A673 (cell line): ENCODE data around the gene TPPP. TPM values are rescaled to one million over a fixed set of nuclear protein-coding genes. Genes with fewer than 3 reads are reported as not detected.
A peak's percentile ranks its signal among the peaks of the same experiment; 100 is the strongest.

ENCODE experiments used
- BruUV-seq: library from RNA; stranded (reverse); fragments of 400-500 nt; replicated peaks from 2 replicates; lab custom pipeline; 2021; lab: Mats Ljungman, UMichigan
- CTCF ChIA-PET: fragments of 300-600 bp; sonication (Branson Sonifier 250); formaldehyde crosslinking; loops from one replicate; lab custom pipeline; 2022; ENCODE audit warnings: antibody characterized with exemption; lab: Charles Lee
- POLR2A ChIA-PET: fragments of 300-600 bp; sonication (Branson Sonifier 250); formaldehyde crosslinking; loops from one replicate; lab custom pipeline; 2022; ENCODE audit warnings: antibody characterized with exemption; ENCODE audit not compliant: low non-redundant PET; lab: Charles Lee
- DNase-seq: peaks from one replicate; pipeline ENCODE4 v3.0.0-alpha.2; 2015; ENCODE audit warnings: low spot score
- H3K27ac ChIP-seq: fragments of 200-600 bp; sonication (generic); 2 replicates; pipeline ENCODE4 v1.5.1; 2016; ENCODE audit warnings: mixed run types, low read depth, mild to moderate bottlenecking, mixed read lengths, antibody characterized with exemption, low read length; ENCODE audit not compliant: poor library complexity, severe bottlenecking
- H3K27me3 ChIP-seq: fragments of 200-600 bp; sonication (generic); replicated peaks from 2 replicates; pipeline ENCODE4 v1.6.1; 2017; ENCODE audit warnings: mixed run types, low read depth, mild to moderate bottlenecking, mixed read lengths, antibody characterized with exemption, low read length; ENCODE audit not compliant: insufficient read depth, poor library complexity
- H3K36me3 ChIP-seq: fragments of 200-600 bp; sonication (generic); 2 replicates; pipeline ENCODE4 v1.6.1; 2016; ENCODE audit warnings: mixed run types, mild to moderate bottlenecking, mixed read lengths, antibody characterized with exemption, low read length; ENCODE audit not compliant: insufficient read depth, poor library complexity, severe bottlenecking
- H3K4me1 ChIP-seq: fragments of 200-600 bp; sonication (generic); 2 replicates; pipeline ENCODE4 v1.6.1; 2017; ENCODE audit warnings: mixed run types, mild to moderate bottlenecking, mixed read lengths, antibody characterized with exemption, low read length; ENCODE audit not compliant: insufficient read depth, poor library complexity, severe bottlenecking
- H3K4me3 ChIP-seq: fragments of 200-600 bp; sonication (generic); 2 replicates; pipeline ENCODE4 v1.5.1; 2016; ENCODE audit warnings: low read depth, mixed run types, mild to moderate bottlenecking, mixed read lengths, low read length; ENCODE audit not compliant: poor library complexity, severe bottlenecking
- H3K9me3 ChIP-seq: fragments of 200-600 bp; sonication (generic); 2 replicates; pipeline ENCODE4 v1.6.1; 2016; ENCODE audit warnings: mixed run types, low read depth, mild to moderate bottlenecking, mixed read lengths, antibody characterized with exemption, low read length; ENCODE audit not compliant: poor library complexity, severe bottlenecking
- EZH2 ChIP-seq: fragments of 200-600 bp; sonication (generic); IDR thresholded peaks from 2 replicates; pipeline ENCODE4 v1.6.1; 2017; ENCODE audit warnings: borderline replicate concordance, low read depth, mild to moderate bottlenecking, mixed read lengths, antibody characterized with exemption, low read length; ENCODE audit not compliant: poor library complexity, severe bottlenecking
- intact Hi-C: fragments of 100-400 bp; cut with micrococcal nuclease; formaldehyde crosslinking; loops from one replicate; pipeline ENCODE4 v1.10.0; 2022; ENCODE audit not compliant: unreplicated experiment
- total RNA-seq: library from RNA; stranded (reverse); gene quantifications from 2 replicates; pipeline ENCODE4 v1.2.3, GENCODE V29; 2021
- TF ChIP-seq, protein P1 (sequence below): fragments of 300-800, 200-600 bp; sonication (generic); conservative IDR thresholded peaks from 2 replicates; pipeline ENCODE4 v1.5.1; 2017; ENCODE audit warnings: low read depth, mild to moderate bottlenecking, antibody characterized with exemption, low read length, moderate library complexity, mixed read lengths

TPPP gene
- total RNA-seq, 1 experiment from 2014 or later: 0.19 TPM

DNA sequence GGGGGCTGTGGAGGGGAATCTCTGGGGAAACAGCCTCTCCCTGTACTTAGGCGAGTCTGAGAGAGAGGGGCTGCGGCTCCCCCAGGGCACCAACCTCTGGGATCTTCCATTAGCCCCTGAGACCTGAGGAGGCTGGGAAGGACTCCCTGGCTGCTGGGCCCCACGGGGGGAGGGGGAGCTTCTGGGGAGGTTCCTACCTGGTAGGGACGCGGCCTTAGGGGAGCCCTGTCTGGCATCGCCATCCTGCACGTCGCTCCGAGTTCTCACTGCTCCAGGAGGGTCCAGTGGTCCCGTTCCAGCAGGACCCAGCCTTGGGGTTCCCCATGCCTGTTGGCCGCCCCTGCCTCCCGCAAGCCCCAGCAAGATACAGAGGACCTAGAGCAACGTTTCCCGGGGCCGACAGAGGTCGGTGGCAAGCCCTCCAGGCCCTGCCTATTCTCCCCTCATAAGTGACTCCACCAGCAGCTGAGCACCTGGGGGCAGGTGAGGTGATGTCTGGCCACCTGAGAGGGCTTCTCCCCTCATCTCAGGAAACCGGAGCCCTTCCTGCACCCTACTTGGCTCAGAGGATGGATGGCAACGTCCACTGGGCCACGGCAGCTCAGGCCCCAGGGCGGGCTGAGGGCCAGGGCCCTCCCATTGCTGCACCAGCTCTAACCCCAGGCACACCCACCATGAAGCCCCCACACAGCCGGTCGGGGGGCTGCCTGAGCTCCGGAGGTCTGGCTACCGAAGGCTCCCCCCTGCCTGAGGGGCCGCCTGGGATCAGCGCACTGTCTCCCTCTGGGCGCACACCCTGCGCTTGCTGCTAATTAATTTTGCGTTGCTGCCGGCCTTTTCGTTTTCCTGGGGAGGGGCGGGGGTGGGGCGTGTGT, 22.5 kb downstream of the TPPP start:
- intact Hi-C loops: loop anchor here (2.0 kb wide), 1 partner anchor 232 kb away; no protein-coding TSS in a partner anchor
- peaks cover 19% of the 10 kb centered on the region for H3K4me1 ChIP-seq
- BruUV-seq: no TSS peak
- H3K36me3 ChIP-seq: peaks cover 11% of the 10 kb centered on the region
- ChIA-PET POLR2A (no interaction called here), CTCF (interaction anchor here (0.6 kb wide), 1 partner anchor 195 kb away, joined by 8 read pairs; no protein-coding TSS in a partner anchor)
- no peak for DNase-seq
- peaks cover 6% of the 10 kb centered on the region for H3K27me3 ChIP-seq
- no peak for TF ChIP-seq EZH2
- TF ChIP-seq, protein P1, sequence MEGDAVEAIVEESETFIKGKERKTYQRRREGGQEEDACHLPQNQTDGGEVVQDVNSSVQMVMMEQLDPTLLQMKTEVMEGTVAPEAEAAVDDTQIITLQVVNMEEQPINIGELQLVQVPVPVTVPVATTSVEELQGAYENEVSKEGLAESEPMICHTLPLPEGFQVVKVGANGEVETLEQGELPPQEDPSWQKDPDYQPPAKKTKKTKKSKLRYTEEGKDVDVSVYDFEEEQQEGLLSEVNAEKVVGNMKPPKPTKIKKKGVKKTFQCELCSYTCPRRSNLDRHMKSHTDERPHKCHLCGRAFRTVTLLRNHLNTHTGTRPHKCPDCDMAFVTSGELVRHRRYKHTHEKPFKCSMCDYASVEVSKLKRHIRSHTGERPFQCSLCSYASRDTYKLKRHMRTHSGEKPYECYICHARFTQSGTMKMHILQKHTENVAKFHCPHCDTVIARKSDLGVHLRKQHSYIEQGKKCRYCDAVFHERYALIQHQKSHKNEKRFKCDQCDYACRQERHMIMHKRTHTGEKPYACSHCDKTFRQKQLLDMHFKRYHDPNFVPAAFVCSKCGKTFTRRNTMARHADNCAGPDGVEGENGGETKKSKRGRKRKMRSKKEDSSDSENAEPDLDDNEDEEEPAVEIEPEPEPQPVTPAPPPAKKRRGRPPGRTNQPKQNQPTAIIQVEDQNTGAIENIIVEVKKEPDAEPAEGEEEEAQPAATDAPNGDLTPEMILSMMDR: no peak
- H3K27ac ChIP-seq: no peak overlapping the region
- H3K9me3 ChIP-seq: no peaks in the 10 kb centered on the region
- H3K4me3 ChIP-seq: no peak overlapping the region

DNA sequence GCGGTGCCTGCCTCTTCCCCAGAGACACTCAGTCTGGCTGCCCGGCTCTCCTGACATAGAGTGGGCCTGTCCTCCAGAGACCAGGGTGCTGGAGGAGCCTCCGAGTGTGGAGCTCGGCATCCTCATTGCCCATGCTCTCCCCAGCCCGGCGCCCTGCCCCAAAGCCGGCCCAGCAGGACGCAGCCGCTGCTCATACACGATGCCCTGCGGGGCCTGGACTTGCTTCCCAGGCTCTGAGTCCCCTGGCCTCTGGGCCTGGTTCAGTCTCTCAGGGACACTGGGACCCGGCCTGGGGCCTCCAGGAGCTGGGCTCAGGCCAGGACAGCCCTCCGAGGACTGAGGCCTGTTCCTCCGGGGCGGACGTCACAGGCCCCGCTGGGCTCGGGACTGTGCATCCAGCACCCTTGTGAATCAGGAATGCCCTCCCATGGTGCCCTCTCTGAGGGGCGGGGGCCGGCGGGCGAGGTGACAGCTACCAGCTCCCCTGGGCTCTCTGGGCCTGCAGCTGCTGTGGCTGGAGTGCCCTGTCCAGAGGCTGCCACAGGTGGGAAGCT, 23.2 kb downstream of the TPPP start:
- peaks cover 11% of the 10 kb centered on the region for H3K36me3 ChIP-seq
- POLR2A ChIA-PET: interaction anchor here (0.6 kb wide), 1 partner anchor 265 kb away, joined by 4 read pairs; no protein-coding TSS in a partner anchor
- no peaks in the 10 kb centered on the region for H3K9me3 ChIP-seq
- intact Hi-C loops: loop anchor here (2.0 kb wide), 1 partner anchor 233 kb away; no protein-coding TSS in a partner anchor
- peaks cover 6% of the 10 kb centered on the region for H3K27me3 ChIP-seq
- H3K4me3 ChIP-seq: no peak overlapping the region
- DNase-seq: no peak
- H3K4me1 ChIP-seq: peaks cover 19% of the 10 kb centered on the region
- BruUV-seq: no TSS peak
- H3K27ac ChIP-seq: no peak overlapping the region
- no peak for TF ChIP-seq EZH2
- TF ChIP-seq, protein P1: no peak
- CTCF ChIA-PET: no interaction called here

DNA sequence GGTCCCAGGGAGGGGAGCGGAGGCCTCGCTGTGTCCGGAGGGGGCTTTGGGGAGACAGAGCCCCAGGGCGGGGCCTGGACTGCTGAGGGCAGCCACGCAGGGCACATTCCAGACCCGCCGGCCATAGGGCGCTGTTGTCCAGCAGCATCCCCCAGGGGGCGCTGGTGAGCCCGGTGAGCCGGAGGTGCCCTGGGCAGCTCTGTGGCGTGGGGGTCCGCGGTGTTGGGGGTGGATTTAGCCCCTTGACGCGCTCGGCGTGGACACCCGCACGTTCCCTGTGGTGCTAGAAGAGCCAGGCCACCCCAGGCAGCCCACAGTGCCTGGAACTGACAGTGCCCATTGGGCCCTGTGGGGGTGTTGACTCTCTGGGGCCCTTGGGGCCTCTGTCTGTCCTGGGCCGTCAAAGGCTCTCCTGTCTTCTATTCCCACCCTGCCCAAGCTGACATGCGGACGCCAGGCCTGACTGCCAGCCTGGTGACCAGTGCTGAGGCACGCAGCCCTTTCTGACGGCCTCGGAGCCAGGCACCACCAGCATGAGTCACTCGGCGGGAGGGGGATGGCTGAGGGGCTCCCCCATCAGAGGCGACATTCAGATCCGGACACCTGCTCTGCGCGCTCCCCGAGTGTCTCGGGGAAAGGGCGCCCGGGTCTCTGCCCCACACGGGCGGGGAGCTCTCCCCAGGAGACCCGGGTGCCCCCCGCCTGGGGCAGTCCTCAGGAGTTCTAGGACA, 23.9 kb downstream of the TPPP start:
- Histone ChIP-seq H3K36me3 (peaks cover 11% of the 10 kb centered on the region), H3K27ac (no peak overlapping the region), H3K4me3 (no peak overlapping the region), H3K9me3 (no peaks in the 10 kb centered on the region), H3K27me3 (peaks cover 1% of the 10 kb centered on the region), H3K4me1 (peaks cover 19% of the 10 kb centered on the region)
- DNase-seq: no peak
- no peak for TF ChIP-seq EZH2
- TF ChIP-seq, protein P1: peak; percentile 85
- no TSS peak for BruUV-seq
- ChIA-PET CTCF (no interaction called here), POLR2A (interaction anchor here (0.6 kb wide), 1 partner anchor 265 kb away, joined by 4 read pairs; no protein-coding TSS in a partner anchor)
- intact Hi-C loops: no loop called here
